ENCODE results near the gene HOXA6. TPM values are rescaled to one million over a fixed set of nuclear protein-coding genes. Genes with fewer than 3 reads are reported as not detected.

HOXA6 gene
- total RNA-seq, 4 donors from 2014 or later = 1.1 to 1.6 TPM; not detected in 2

DNA sequence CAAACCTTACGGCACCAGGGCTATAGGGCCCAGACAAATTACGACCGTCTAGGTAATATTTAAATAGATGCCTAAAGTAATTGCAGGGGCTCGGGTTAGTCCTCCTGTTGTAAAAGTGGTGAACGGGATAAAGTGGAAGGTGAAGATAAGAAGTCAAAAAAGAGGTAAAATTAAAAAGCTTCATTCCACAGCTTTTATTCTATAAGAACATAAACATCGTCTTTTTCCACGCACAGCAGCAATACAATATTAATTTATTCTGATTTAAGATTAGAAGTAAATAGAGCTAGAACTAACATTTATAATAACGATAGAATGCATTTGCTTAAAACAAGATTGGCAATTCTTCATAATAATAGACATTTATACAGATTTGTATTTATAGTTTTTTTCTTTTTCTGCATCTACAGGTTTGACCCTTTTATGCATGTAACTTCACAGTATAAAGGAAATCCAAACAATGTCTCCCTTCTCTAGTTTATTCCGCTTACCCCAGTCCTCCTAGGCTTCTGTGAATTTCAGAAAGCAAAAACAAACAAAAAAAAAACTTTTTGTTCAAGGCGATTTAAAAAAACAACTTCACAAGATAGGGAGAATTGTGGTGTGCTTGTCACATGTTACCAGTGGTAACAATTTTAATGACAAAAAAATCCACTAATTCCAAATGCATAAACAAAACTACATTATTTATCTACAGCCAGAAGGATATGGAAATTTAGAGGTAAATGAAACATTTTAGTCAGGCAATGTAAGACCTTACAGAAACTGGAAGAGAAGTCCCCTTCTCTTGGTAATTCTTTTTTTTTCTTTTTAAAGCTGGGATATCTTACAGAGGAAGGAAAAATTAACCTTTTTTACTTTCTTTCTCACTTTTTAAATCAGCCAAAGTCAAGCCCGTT, 23.1 kb upstream of the HOXA6 start:
- DNase-seq = no peak
- no peak for TF ChIP-seq POLR2A (IDR thresholded peaks at IDR 0.05)
- no peak for TF ChIP-seq CTCF (IDR thresholded peaks at IDR 0.05)
- no peaks in the 10 kb centered on the region for H3K9me3 ChIP-seq
- H3K27me3 ChIP-seq = peaks cover 97% of the 10 kb centered on the region
- H3K4me3 ChIP-seq (replicated peaks in 1 of 3) = no peak overlapping the region
- no peak overlapping the region for H3K27ac ChIP-seq
- intact Hi-C loops (cut with DNase I) = loop anchor here (10.0 kb wide), 1 partner anchor 1086 kb away; no protein-coding TSS in a partner anchor
- H3K36me3 ChIP-seq = no peaks in the 10 kb centered on the region
- peaks cover 14 to 35% of the 10 kb centered on the region in 2 donors for H3K4me1 ChIP-seq
- WGBS, 2 donors = 18 to 20% methylated on average over 11 of the region's 11 CpGs

DNA sequence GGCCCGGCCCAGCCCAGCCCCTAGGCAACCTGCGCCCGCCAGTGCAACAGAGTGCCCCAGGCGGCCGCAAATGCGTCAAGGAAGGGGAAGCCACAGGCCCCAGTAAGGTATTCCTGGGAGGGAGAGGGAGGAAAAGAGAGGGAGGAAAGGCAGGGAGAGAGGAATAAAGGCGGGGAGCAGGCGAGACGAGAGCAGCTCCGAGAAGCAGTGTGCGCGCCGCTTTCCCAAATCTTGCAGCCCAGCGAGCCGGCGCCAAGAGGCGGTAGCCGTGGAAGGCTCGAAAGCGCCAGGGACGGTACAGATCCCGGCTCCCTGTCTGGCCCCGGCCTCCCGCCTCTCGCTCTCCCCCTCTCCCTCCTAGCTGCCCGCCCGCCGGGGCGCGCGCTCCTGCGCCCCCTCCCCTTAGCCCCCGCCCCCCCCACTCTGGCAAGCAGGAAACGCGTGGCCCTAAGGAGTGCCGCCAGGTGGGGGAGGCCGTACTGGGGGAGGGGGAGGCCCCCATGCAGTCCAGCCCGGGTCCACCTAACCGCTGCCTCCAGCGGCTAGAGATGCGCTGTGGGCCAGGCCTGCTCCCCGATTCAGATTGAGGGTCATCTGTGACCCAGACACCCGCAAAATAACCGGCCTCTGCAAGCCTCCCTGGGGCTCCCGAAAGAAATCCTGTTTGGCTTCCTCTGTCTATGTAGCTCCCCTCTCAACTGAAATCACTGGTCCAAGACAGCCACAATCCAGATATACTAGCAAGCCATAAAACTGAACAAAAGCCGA, 22.3 kb upstream of the HOXA6 start:
- no peak overlapping the region for H3K27ac ChIP-seq
- peaks cover 14 to 40% of the 10 kb centered on the region in 2 donors for H3K4me1 ChIP-seq
- 10 to 11% methylated on average over 28 to 38 of the region's 46 CpGs for WGBS, 2 donors
- no peak for DNase-seq
- no peaks in the 10 kb centered on the region for H3K36me3 ChIP-seq
- TF ChIP-seq POLR2A (IDR thresholded peaks at IDR 0.05) (no peak), CTCF (IDR thresholded peaks at IDR 0.05) (no peak)
- H3K4me3 ChIP-seq (replicated peaks in 1 of 3) = no peak overlapping the region
- no peaks in the 10 kb centered on the region for H3K9me3 ChIP-seq
- peaks cover 97% of the 10 kb centered on the region for H3K27me3 ChIP-seq
- intact Hi-C loops (cut with DNase I) = loop anchor here (10.0 kb wide), 2 partner anchors 1085 to 1315 kb away; no protein-coding TSS in a partner anchor

GRCh38 chr7:27168265-27168947, 20.8 kb upstream of the HOXA6 start:
- no peak for DNase-seq
- intact Hi-C loops (cut with DNase I) = loop anchor here (10.0 kb wide), 1 partner anchor 1314 kb away; no protein-coding TSS in a partner anchor
- Histone ChIP-seq H3K36me3 (no peaks in the 10 kb centered on the region), H3K4me1 (peaks cover 11 to 37% of the 10 kb centered on the region in 2 donors), H3K27me3 (peaks cover 92% of the 10 kb centered on the region), H3K4me3 (replicated peaks in 1 of 3) (no peak overlapping the region), H3K9me3 (no peaks in the 10 kb centered on the region), H3K27ac (no peak overlapping the region)
- TF ChIP-seq POLR2A (IDR thresholded peaks at IDR 0.05) (no peak), CTCF (IDR thresholded peaks at IDR 0.05) (no peak)
- 17 to 19% methylated on average over 22 to 25 of the region's 25 CpGs for WGBS, 2 donors

- no peaks in the 10 kb centered on the region for H3K36me3 ChIP-seq
- no peaks in the 10 kb centered on the region for H3K9me3 ChIP-seq
- no peak overlapping the region for H3K4me3 ChIP-seq (replicated peaks in 1 of 3)
- H3K4me1 ChIP-seq = peaks cover 6 to 32% of the 10 kb centered on the region in 2 donors
- DNase-seq = no peak
- TF ChIP-seq CTCF (IDR thresholded peaks at IDR 0.05) (no peak), POLR2A (IDR thresholded peaks at IDR 0.05) (no peak)
- intact Hi-C loops (cut with DNase I) = loop anchor here (10.0 kb wide), 1 partner anchor 1313 kb away; no protein-coding TSS in a partner anchor
- no peak overlapping the region for H3K27ac ChIP-seq
- H3K27me3 ChIP-seq = peaks cover 91% of the 10 kb centered on the region
- 28 to 36% methylated on average over 4 of the region's 4 CpGs for WGBS, 2 donors
Observed at GRCh38 chr7:27167916-27168264, 20.3 kb upstream of the HOXA6 start.
